NCI-H748 treated with DMSO at 0.1 percent for 48 hours (cell line): ENCODE measurements around the gene SMIM24.
"Not testable (repeated sequence)": the region's sequence is repeated elsewhere in the genome, so short reads cannot be mapped to it uniquely, and the experiment has no call there.

ENCODE experiments used
- DNase-seq: peaks from one replicate; lab custom pipeline; 2025; lab: John Stamatoyannopoulos, UW

The SMIM24 gene

GRCh38 chr19:3433805-3434540 lies 46.4 kb downstream of the SMIM24 start:
- no peak for DNase-seq

GRCh38 chr19:3433313-3433712 lies 47.0 kb downstream of the SMIM24 start:
- DNase-seq, result no peak

DNA sequence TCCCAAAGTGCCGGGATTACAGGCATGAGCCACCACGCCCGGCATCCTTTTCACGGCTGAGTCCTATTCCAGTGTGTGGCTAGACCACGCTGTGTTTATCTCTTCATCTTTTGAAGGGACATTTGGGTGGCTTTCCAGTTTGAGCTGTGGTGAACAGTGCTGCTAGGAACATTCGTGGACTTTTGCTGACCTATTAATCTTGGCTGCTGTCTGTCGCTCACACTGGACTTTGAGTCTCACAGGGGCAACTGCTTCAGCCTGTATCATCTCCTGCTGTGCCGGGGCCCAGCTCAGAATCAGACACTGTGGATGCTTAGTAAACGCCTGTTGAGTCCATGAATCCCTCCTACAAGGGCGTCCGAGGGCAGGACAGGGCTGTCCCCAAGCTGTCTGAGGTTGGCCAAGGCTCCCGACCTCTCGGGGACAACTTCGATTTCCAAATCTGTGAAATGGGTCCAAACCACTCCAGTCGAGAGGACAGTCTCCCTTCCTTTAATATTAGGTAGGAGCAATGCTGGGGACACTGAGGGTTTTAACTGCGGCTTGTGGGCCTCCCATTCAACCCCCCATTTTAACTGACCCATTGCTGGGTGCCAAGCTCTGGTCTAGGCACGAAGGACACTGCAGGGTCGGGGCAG lies 48.4 kb downstream of the SMIM24 start:
- DNase-seq, result no peak

DNA sequence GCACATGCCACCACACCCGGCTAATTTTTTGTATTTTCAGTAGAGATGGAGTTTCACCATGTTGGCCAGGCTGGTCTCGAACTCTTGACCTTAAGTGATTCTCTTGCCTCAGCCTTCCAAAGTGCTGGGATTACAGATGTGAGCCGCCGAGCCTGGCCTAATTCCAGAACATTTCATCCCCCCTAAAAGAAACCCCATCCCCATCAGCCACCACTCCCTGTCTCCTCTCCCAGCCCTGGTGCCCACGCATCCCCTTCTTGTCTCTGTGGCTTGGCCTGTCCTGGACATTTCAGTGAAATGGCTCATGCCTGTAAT lies 50.0 kb downstream of the SMIM24 start:
- not testable (repeated sequence) for DNase-seq

DNA sequence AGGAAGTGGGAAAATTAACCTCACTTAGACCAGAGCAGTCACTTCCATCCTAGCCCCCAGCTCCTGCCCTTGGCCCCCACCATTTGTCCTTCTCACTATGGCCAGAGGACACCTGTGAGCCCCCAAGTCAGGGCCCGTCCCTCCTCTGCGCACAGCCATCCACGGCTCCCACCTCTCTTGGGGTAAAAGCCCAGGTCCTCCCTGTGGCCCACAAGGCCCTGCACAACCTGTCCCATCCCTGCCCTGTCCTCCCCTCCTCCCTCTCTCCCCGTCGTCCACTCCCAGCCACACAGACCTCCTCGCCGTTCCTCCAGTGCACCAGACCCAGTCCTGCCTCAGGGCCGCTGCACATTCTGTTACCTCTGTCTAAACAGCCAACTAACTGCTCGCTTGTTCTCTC lies 53.9 kb downstream of the SMIM24 start:
- DNase-seq, result no peak
